Suprapubic skin (tissue), 4 donors: ENCODE data around the gene CADPS2. TPM values are rescaled to one million over a fixed set of nuclear protein-coding genes. Genes with fewer than 3 reads are reported as not detected.

ENCODE experiments used
- DNase-seq, 2 donors: peaks; one replicate each; pipeline ENCODE4 v3.0.0-alpha.2; 2019; ENCODE audit warnings: low spot score in 2 of 2
- H3K27ac ChIP-seq: fragments of 200-600 bp; sonication (generic); one replicate; pipeline ENCODE4 v1.5.1; 2019
- H3K27me3 ChIP-seq: fragments of 200-600 bp; sonication (generic); one replicate; pipeline ENCODE4 v1.5.1; 2019
- H3K36me3 ChIP-seq: fragments of 200-600 bp; sonication (generic); one replicate; pipeline ENCODE4 v1.5.1; 2019
- H3K4me1 ChIP-seq: fragments of 200-600 bp; sonication (generic); one replicate; pipeline ENCODE4 v1.5.1; 2019
- H3K4me3 ChIP-seq: fragments of 200-600 bp; sonication (generic); one replicate; pipeline ENCODE4 v1.5.1; 2019; ENCODE audit warnings: mild to moderate bottlenecking
- H3K9me3 ChIP-seq: fragments of 200-600 bp; sonication (generic); one replicate; pipeline ENCODE4 v1.5.1; 2019
- CTCF ChIP-seq, 2 donors: fragments of 200-600 bp in 1 of 2; fragments of 450-650 bp in 1 of 2; sonication (generic) in 1 of 2; IDR thresholded peaks; one replicate each; pipeline ENCODE4 v1.5.1; 2016 to 2019; ENCODE audit warnings: antibody characterized with exemption in 2 of 2, mild to moderate bottlenecking in 1 of 2, moderate library complexity in 1 of 2
- EP300 ChIP-seq: sonication (generic); formaldehyde crosslinking; IDR thresholded peaks from one replicate; pipeline ENCODE4 v1.6.1; 2017; ENCODE audit warnings: antibody characterized with exemption
- POLR2A ChIP-seq, 2 donors: fragments of 450-650 bp; IDR thresholded peaks; one replicate each; pipeline ENCODE4 v1.6.1; 2017; ENCODE audit warnings: antibody characterized with exemption in 2 of 2, mild to moderate bottlenecking in 2 of 2, moderate library complexity in 2 of 2
- POLR2AphosphoS5 ChIP-seq, 3 donors: sonication (generic); formaldehyde crosslinking; IDR thresholded peaks; one replicate each; pipeline ENCODE4 v1.6.1; 2017; ENCODE audit warnings: antibody characterized with exemption in 3 of 3
- WGBS: methylation state at CpG from one replicate; pipeline ENCODE4 v1.1.5; 2018; 5-methylcytosine and 5-hydroxymethylcytosine counted together
- total RNA-seq, 4 donors: library from RNA; depleted of rRNA; stranded (reverse); fragments of >200 nt; gene quantifications; one replicate each; pipeline ENCODE4 v1.1.0, GENCODE V29; 2016

CADPS2 gene
- total RNA-seq, 4 donors from 2014 or later = 3.9 to 9.8 (median 8.1) TPM

DNA sequence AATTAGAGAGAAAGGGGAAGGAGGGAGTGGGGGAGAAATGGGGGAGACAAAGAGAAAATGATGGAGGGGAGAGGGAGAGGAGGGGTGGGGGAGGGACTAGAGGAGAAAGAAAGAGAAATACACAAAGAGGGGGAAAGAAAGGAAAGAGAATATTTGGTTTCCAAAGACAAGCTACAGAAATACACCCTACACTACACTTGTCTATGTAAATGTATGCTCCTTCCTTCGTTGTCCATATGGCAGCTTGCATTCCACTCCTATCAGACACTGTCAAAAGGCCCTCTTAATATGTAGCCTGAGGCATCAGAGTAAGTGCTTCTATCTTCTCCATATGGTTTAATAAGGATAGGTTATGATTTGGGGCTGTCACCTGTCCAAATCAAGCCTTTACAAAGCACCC is 488.9 kb downstream of the CADPS2 start:
- Histone ChIP-seq H3K27me3 (no peaks in the 10 kb centered on the region), H3K27ac (no peak overlapping the region), H3K9me3 (no peaks in the 10 kb centered on the region), H3K36me3 (no peaks in the 10 kb centered on the region), H3K4me3 (no peak overlapping the region), H3K4me1 (no peaks in the 10 kb centered on the region)
- WGBS = 36% methylated on average over 1 of the region's 1 CpG
- no peak for TF ChIP-seq EP300
- TF ChIP-seq POLR2AphosphoS5 (IDR thresholded peaks at IDR 0.05) = no peak
- TF ChIP-seq CTCF (IDR thresholded peaks at IDR 0.05) = no peak
- TF ChIP-seq POLR2A (IDR thresholded peaks at IDR 0.05) = no peak
- DNase-seq = no peak

- H3K36me3 ChIP-seq = no peaks in the 10 kb centered on the region
- H3K27me3 ChIP-seq = no peaks in the 10 kb centered on the region
- H3K4me1 ChIP-seq = no peaks in the 10 kb centered on the region
- no peak for TF ChIP-seq POLR2A (IDR thresholded peaks at IDR 0.05)
- no peak for TF ChIP-seq POLR2AphosphoS5 (IDR thresholded peaks at IDR 0.05)
- TF ChIP-seq CTCF (IDR thresholded peaks at IDR 0.05) = no peak
- no peak for TF ChIP-seq EP300
- no peak overlapping the region for H3K4me3 ChIP-seq
- no peak for DNase-seq
- no peaks in the 10 kb centered on the region for H3K9me3 ChIP-seq
- H3K27ac ChIP-seq = no peak overlapping the region
Measured at GRCh38 chr7:122394512-122394911, 491.7 kb downstream of the CADPS2 start.

GRCh38 chr7:122384528-122384927 is 501.7 kb downstream of the CADPS2 start:
- Histone ChIP-seq H3K27me3 (no peaks in the 10 kb centered on the region), H3K27ac (no peak overlapping the region), H3K9me3 (no peaks in the 10 kb centered on the region), H3K4me1 (no peaks in the 10 kb centered on the region), H3K36me3 (no peaks in the 10 kb centered on the region), H3K4me3 (no peak overlapping the region)
- DNase-seq = no peak
- WGBS = 76% methylated on average over 1 of the region's 1 CpG
- TF ChIP-seq POLR2AphosphoS5 (IDR thresholded peaks at IDR 0.05) (no peak), EP300 (no peak), CTCF (IDR thresholded peaks at IDR 0.05) (no peak), POLR2A (IDR thresholded peaks at IDR 0.05) (no peak)

- H3K36me3 ChIP-seq = no peaks in the 10 kb centered on the region
- no peaks in the 10 kb centered on the region for H3K9me3 ChIP-seq
- WGBS = 54% methylated on average over 3 of the region's 3 CpGs
- no peaks in the 10 kb centered on the region for H3K4me1 ChIP-seq
- no peak overlapping the region for H3K27ac ChIP-seq
- no peaks in the 10 kb centered on the region for H3K27me3 ChIP-seq
- H3K4me3 ChIP-seq = no peak overlapping the region
- TF ChIP-seq CTCF (IDR thresholded peaks at IDR 0.05) (no peak), POLR2AphosphoS5 (IDR thresholded peaks at IDR 0.05) (no peak), EP300 (no peak), POLR2A (IDR thresholded peaks at IDR 0.05) (no peak)
- DNase-seq = no peak
Measured at GRCh38 chr7:122383934-122384333, 502.3 kb downstream of the CADPS2 start.

- Histone ChIP-seq H3K9me3 (no peaks in the 10 kb centered on the region), H3K4me3 (no peak overlapping the region), H3K27ac (no peak overlapping the region), H3K27me3 (no peaks in the 10 kb centered on the region), H3K36me3 (no peaks in the 10 kb centered on the region), H3K4me1 (no peaks in the 10 kb centered on the region)
- no peak for DNase-seq
- TF ChIP-seq EP300 = no peak
- no peak for TF ChIP-seq CTCF (IDR thresholded peaks at IDR 0.05)
- TF ChIP-seq POLR2AphosphoS5 (IDR thresholded peaks at IDR 0.05) = no peak
- TF ChIP-seq POLR2A (IDR thresholded peaks at IDR 0.05) = no peak
- WGBS = 26% methylated on average over 3 of the region's 3 CpGs
Measured at GRCh38 chr7:122380992-122381391, 505.3 kb downstream of the CADPS2 start.
